ENCODE data around the gene LILRB4. TPM values are rescaled to one million over a fixed set of nuclear protein-coding genes. Genes with fewer than 3 reads are reported as not detected.
A peak's percentile ranks its signal among the peaks of the same experiment; 100 is the strongest.

LILRB4 gene
- total and polyA plus RNA-seq, 9 of the 15 experiments (the other 6 are each of a cell fraction or from before 2014, with no cell fraction given): not detected

- no peak for ATAC-seq
- no peak for FAIRE-seq
- intact Hi-C loops (cut with micrococcal nuclease) (no loop called here), in situ Hi-C loops (cut with MboI) (no loop called here)
- ChIA-PET POLR2A (interaction anchor here (1.1 kb wide), 1 partner anchor 129 kb away, joined by 4 read pairs; no protein-coding TSS in a partner anchor), CTCF (ENCODE audit: low intra/inter-chr PET ratio) (no interaction called here)
- Histone ChIP-seq H4K20me1 (replicated peaks; ENCODE audit: control insufficient read depth, insufficient read depth, low read length) (no peaks in the 10 kb centered on the region), H3K36me3 (ENCODE audit: control insufficient read depth, insufficient read depth, low read length) (no peaks in the 10 kb centered on the region), H3K27me3 (ENCODE audit: control insufficient read depth in 2 of 2, insufficient read depth in 2 of 2, low read length in 2 of 2) (peaks cover 3 to 20% of the 10 kb centered on the region in 2 experiments; a peak in 4 of 5 replicates), H2AFZ (ENCODE audit: low read depth, low read length) (no peak overlapping the region), H3K9me1 (ENCODE audit: control insufficient read depth, insufficient read depth, low read length) (no peaks in the 10 kb centered on the region), H3K4me2 (ENCODE audit: insufficient read depth, low read length) (no peak overlapping the region), H3K27ac (ENCODE audit: extremely low read depth, low read depth, low read length) (no peak overlapping the region), H3K9ac (ENCODE audit: insufficient read depth in 1 of 2, low read depth in 2 of 2, low read length in 2 of 2) (no peak overlapping the region), H3K79me2 (ENCODE audit: control insufficient read depth, insufficient read depth, low read length) (no peaks in the 10 kb centered on the region), H3K4me3 (no peak overlapping the region), H3K9me3 (replicated peaks; ENCODE audit: control insufficient read depth, insufficient read depth, low read depth, low read length) (no peaks in the 10 kb centered on the region), H3K4me1 (replicated peaks in 1 of 2; ENCODE audit: control insufficient read depth in 2 of 2, insufficient read depth in 2 of 2, low read length in 2 of 2) (no peaks in the 10 kb centered on the region)
- TF ChIP-seq RREB1 (CRISPR knock-in tag; IDR thresholded peaks at IDR 0.05) (no peak), ELF4 (CRISPR knock-in tag; IDR thresholded peaks at IDR 0.05) (no peak), RBM15 (IDR thresholded peaks at IDR 0.05; ENCODE audit: insufficient read depth, low read length) (no peak), ZNF133 (CRISPR knock-in tag; IDR thresholded peaks at IDR 0.05) (no peak), CTCF (IDR thresholded peaks at IDR 0.05 in 2 of 3, conservative IDR thresholded peaks at IDR 0.05 in 1 of 3; ENCODE audit: insufficient read depth in 2 of 3, low read depth in 1 of 3, low read length in 3 of 3) (0 out of 6 replicates have a peak, but pooled peaks of 1 of the 3 experiments have one; percentile 2), ZNF124 (CRISPR knock-in tag; IDR thresholded peaks at IDR 0.05) (no peak)
- no TSS peak for BruUV-seq (replicated peaks)
- DNase-seq (ENCODE audit: extremely low read depth in 1 of 4, low spot score in 3 of 4): no peak
- 1% methylated on average over 4 of the region's 4 CpGs for WGBS (ENCODE audit: insufficient coverage, low coverage, missing lambda C conversion rate)
Measured at GRCh38 chr19:54648129-54648528, 14.7 kb upstream of the LILRB4 start.

All from K562 (cell line).